CD14-positive monocyte (primary cell): Measurements from ENCODE around the gene NMT1. TPM values are rescaled to one million over a fixed set of nuclear protein-coding genes. Genes with fewer than 3 reads are reported as not detected.

ENCODE experiments used
- DNase-seq, 3 donors: peaks; one replicate each; pipeline ENCODE4 v3.0.0-alpha.2; 2011 to 2022
- H2AFZ ChIP-seq: 2 replicates; pipeline ENCODE4 v1.6.0; 2012; ENCODE audit warnings: mild to moderate bottlenecking, low read depth, low read length, inconsistent platforms; ENCODE audit not compliant: insufficient read depth, poor library complexity, severe bottlenecking
- H3K27ac ChIP-seq, 2 donors: 1 replicate in 1 of 2; 2 replicates in 1 of 2; pipeline ENCODE4 v1.5.1; 2012 to 2013; ENCODE audit warnings: low read length in 2 of 2, control low read depth in 1 of 2, inconsistent platforms in 1 of 2, low read depth in 1 of 2, mild to moderate bottlenecking in 1 of 2
- H3K27me3 ChIP-seq, 2 donors: one replicate each; pipeline versions ENCODE4 v1.6.0 to v1.6.1; 2011 to 2013; ENCODE audit warnings: low read length in 2 of 2; ENCODE audit not compliant: control insufficient read depth in 2 of 2, insufficient read depth in 2 of 2
- H3K36me3 ChIP-seq, 2 donors: replicated peaks in 1 of 2; 1 replicate in 1 of 2; 2 replicates in 1 of 2; pipeline versions ENCODE4 v1.5.1 to v1.6.1; 2012 to 2013; ENCODE audit warnings: low read length in 2 of 2, control low read depth in 1 of 2, inconsistent platforms in 1 of 2, mild to moderate bottlenecking in 1 of 2; ENCODE audit not compliant: insufficient read depth in 2 of 2, control insufficient read depth in 1 of 2
- H3K4me1 ChIP-seq, 2 donors: 1 replicate in 1 of 2; 2 replicates in 1 of 2; pipeline versions ENCODE4 v1.5.1 to v1.6.1; 2012 to 2013; ENCODE audit warnings: low read length in 2 of 2, control low read depth in 1 of 2, inconsistent platforms in 1 of 2, mild to moderate bottlenecking in 1 of 2, moderate library complexity in 1 of 2; ENCODE audit not compliant: insufficient read depth in 2 of 2, control insufficient read depth in 1 of 2
- H3K4me2 ChIP-seq: replicated peaks from 2 replicates; pipeline ENCODE3; 2012; ENCODE audit warnings: low read length, moderate library complexity, mild to moderate bottlenecking; ENCODE audit not compliant: poor library complexity, severe bottlenecking; ENCODE audit errors: extremely low read depth
- H3K4me3 ChIP-seq, 3 experiments: fragments of 200-600 bp in 1 of 3; sonication (generic) in 1 of 3; replicated peaks in 1 of 3; 1 replicate in 2 of 3; 2 replicates in 1 of 3; pipeline ENCODE4 v1.5.1; 2011 to 2013; ENCODE audit warnings: low read length in 3 of 3, mild to moderate bottlenecking in 3 of 3, control low read depth in 2 of 3, low read depth in 2 of 3, inconsistent platforms in 1 of 3, moderate library complexity in 1 of 3
- H3K79me2 ChIP-seq: 2 replicates; pipeline ENCODE4 v1.6.0; 2012; ENCODE audit warnings: mild to moderate bottlenecking, control low read depth, inconsistent platforms, low read length, moderate library complexity; ENCODE audit not compliant: insufficient read depth
- H3K9ac ChIP-seq: 2 replicates; pipeline ENCODE4 v1.6.0; 2017; ENCODE audit warnings: low read length, mild to moderate bottlenecking; ENCODE audit not compliant: insufficient read depth, poor library complexity, severe bottlenecking
- H3K9me3 ChIP-seq, 2 donors: replicated peaks in 1 of 2; 1 replicate in 1 of 2; 2 replicates in 1 of 2; pipeline versions ENCODE4 v1.5.1 to v1.6.1; 2012 to 2013; ENCODE audit warnings: low read length in 2 of 2, control low read depth in 1 of 2; ENCODE audit not compliant: control insufficient read depth in 1 of 2, insufficient read depth in 1 of 2
- H4K20me1 ChIP-seq: 2 replicates; pipeline ENCODE4 v1.6.0; 2012; ENCODE audit warnings: mild to moderate bottlenecking, low read length, control low read depth, moderate library complexity; ENCODE audit not compliant: insufficient read depth
- H3K27ac Mint-ChIP-seq, 7 donors: one replicate each; pipeline ENCODE4 v1.8.0; 2020; ENCODE audit warnings: mild to moderate bottlenecking in 7 of 7, mixed read lengths in 7 of 7, moderate library complexity in 6 of 7, inconsistent platforms in 2 of 7
- H3K27me3 Mint-ChIP-seq, 3 donors: one replicate each; pipeline ENCODE4 v1.8.0; 2021 to 2022; ENCODE audit warnings: low read depth in 3 of 3, mild to moderate bottlenecking in 3 of 3, mixed read lengths in 3 of 3, moderate library complexity in 3 of 3, inconsistent platforms in 1 of 3
- H3K36me3 Mint-ChIP-seq, 2 donors: one replicate each; pipeline ENCODE4 v1.8.0; 2020; ENCODE audit warnings: mixed read lengths in 2 of 2, inconsistent platforms in 1 of 2, mild to moderate bottlenecking in 1 of 2
- H3K4me1 Mint-ChIP-seq: one replicate; pipeline ENCODE4 v1.8.0; 2020; ENCODE audit warnings: mild to moderate bottlenecking, mixed read lengths
- H3K4me3 Mint-ChIP-seq, 2 donors: one replicate each; pipeline ENCODE4 v1.8.0; 2020; ENCODE audit warnings: mild to moderate bottlenecking in 2 of 2, mixed read lengths in 2 of 2, moderate library complexity in 1 of 2
- H3K9me3 Mint-ChIP-seq, 7 donors: one replicate each; pipeline ENCODE4 v1.8.0; 2020 to 2022; ENCODE audit warnings: mixed read lengths in 7 of 7, mild to moderate bottlenecking in 6 of 7, moderate library complexity in 6 of 7, inconsistent platforms in 2 of 7
- WGBS: methylation state at CpG from one replicate; pipeline ENCODE4 v1.1.5; 2013; ENCODE audit warnings: missing lambda C conversion rate; ENCODE audit not compliant: insufficient coverage; 5-methylcytosine and 5-hydroxymethylcytosine counted together
- intact Hi-C, 2 donors: fragments of 100-400 bp; cut with micrococcal nuclease; formaldehyde crosslinking; loops; one replicate each; pipeline versions ENCODE4 v1.15.0 to v1.15.1; 2023
- polyA plus RNA-seq, 3 donors: library from polyadenylated mRNA; depleted of rRNA in 1 of 3; unstranded in 2 of 3; stranded (reverse) in 1 of 3; fragments of 300-500 nt in 2 of 3; fragments of >200 nt in 1 of 3; fragmentation: Illumina TruSeq in 2 of 3; gene quantifications; 1 replicate in 2 of 3; 2 replicates in 1 of 3; pipeline ENCODE4 v1.2.3, GENCODE V29; 2012 to 2021
- TF ChIP-seq, protein P1 (sequence below): fragments of 200-600 bp; IDR thresholded peaks from one replicate; pipeline ENCODE4 v1.8.0; 2022; ENCODE audit warnings: antibody characterized with exemption, mild to moderate bottlenecking

NMT1 gene
- polyA plus RNA-seq, 3 donors = 27.2 to 50.2 (median 45.1) TPM

DNA sequence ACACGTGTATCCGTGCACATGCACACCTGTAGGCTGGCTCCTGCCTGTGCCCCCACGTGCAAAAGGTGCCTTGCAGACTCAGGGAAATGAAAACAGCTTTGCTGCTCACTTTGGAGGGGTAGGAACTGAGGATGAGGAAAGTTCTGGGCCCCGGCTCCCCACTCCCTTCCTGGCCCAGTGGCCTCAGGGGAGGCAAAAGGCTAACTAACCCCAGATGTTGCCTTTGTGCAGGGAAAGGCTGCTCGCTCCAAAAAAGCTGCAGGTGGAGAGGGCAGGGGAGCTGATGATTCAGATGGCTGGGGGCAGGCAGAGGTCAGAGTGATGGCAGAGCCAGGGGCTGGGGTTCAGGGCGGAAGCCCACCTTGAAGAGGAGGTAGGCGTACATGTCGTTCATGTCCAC is 58.8 kb downstream of the NMT1 start:
- Mint-ChIP-seq H3K36me3 (peaks cover 0 to 5% of the 10 kb centered on the region in 2 donors), H3K4me3 (no peak overlapping the region), H3K27ac (no peak overlapping the region), H3K4me1 (peaks cover 27% of the 10 kb centered on the region), H3K27me3 (peaks cover 17 to 33% (median 19%) of the 10 kb centered on the region in 3 donors), H3K9me3 (peaks cover 0 to 5% (median 0%) of the 10 kb centered on the region in 7 donors)
- no peaks in the 10 kb centered on the region for H4K20me1 ChIP-seq
- H2AFZ ChIP-seq = no peak overlapping the region
- no peaks in the 10 kb centered on the region for H3K9me3 ChIP-seq
- intact Hi-C loops = no loop called here
- 96% methylated on average over 8 of the region's 8 CpGs for WGBS
- no peak overlapping the region for H3K4me2 ChIP-seq
- no peak for DNase-seq
- H3K27me3 ChIP-seq = peaks cover 0 to 22% of the 10 kb centered on the region in 2 donors
- TF ChIP-seq, protein P1, sequence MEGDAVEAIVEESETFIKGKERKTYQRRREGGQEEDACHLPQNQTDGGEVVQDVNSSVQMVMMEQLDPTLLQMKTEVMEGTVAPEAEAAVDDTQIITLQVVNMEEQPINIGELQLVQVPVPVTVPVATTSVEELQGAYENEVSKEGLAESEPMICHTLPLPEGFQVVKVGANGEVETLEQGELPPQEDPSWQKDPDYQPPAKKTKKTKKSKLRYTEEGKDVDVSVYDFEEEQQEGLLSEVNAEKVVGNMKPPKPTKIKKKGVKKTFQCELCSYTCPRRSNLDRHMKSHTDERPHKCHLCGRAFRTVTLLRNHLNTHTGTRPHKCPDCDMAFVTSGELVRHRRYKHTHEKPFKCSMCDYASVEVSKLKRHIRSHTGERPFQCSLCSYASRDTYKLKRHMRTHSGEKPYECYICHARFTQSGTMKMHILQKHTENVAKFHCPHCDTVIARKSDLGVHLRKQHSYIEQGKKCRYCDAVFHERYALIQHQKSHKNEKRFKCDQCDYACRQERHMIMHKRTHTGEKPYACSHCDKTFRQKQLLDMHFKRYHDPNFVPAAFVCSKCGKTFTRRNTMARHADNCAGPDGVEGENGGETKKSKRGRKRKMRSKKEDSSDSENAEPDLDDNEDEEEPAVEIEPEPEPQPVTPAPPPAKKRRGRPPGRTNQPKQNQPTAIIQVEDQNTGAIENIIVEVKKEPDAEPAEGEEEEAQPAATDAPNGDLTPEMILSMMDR = no peak
- no peak overlapping the region for H3K4me3 ChIP-seq
- H3K4me1 ChIP-seq = peaks cover 17 to 34% of the 10 kb centered on the region in 2 donors
- no peaks in the 10 kb centered on the region for H3K36me3 ChIP-seq
- no peak overlapping the region for H3K9ac ChIP-seq
- H3K79me2 ChIP-seq = no peaks in the 10 kb centered on the region
- H3K27ac ChIP-seq = no peak overlapping the region

DNA sequence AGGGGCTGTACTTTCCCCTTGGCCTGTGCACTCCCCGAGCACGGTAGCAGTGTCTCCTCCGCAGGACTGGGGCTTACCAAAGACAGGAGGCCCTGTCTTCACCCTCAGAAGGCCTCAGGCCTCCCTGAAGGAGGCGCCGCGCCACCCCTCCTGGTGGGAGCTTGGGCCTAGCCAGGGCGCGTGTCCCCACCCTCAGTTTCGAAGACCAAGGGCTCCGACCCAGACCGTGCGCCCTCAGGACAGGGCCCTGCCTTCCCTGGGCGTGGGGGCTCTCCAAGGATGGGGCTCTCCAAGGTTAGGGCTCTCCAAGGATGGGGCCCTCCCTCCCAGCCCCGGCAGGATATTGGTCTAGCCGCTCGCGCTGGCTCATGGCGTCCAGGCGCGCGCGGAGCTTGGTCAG is 59.4 kb downstream of the NMT1 start:
- Histone ChIP-seq H3K79me2 (no peaks in the 10 kb centered on the region), H2AFZ (no peak overlapping the region), H3K4me3 (no peak overlapping the region), H4K20me1 (no peaks in the 10 kb centered on the region), H3K36me3 (no peaks in the 10 kb centered on the region), H3K27me3 (peaks cover 0 to 22% of the 10 kb centered on the region in 2 donors), H3K9me3 (no peaks in the 10 kb centered on the region), H3K4me2 (no peak overlapping the region), H3K4me1 (peaks cover 17 to 38% of the 10 kb centered on the region in 2 donors), H3K27ac (no peak overlapping the region), H3K9ac (no peak overlapping the region)
- intact Hi-C loops = no loop called here
- Mint-ChIP-seq H3K27ac (no peak overlapping the region), H3K4me1 (peaks cover 28% of the 10 kb centered on the region), H3K9me3 (peaks cover 0 to 5% (median 0%) of the 10 kb centered on the region in 7 donors), H3K27me3 (peaks cover 17 to 33% (median 19%) of the 10 kb centered on the region in 3 donors), H3K4me3 (peak overlapping the region in 1 of 2 donors; percentile 15), H3K36me3 (peaks cover 0 to 5% of the 10 kb centered on the region in 2 donors)
- no peak for DNase-seq
- 70% methylated on average over 22 of the region's 22 CpGs for WGBS
- TF ChIP-seq, protein P1 = no peak
